PC-3 (cell line): Measurements from ENCODE around the gene EGFL7.

Experiments
- CTCF ChIP-seq: fragments of 300-600 bp; sonication (generic); conservative IDR thresholded peaks from 2 replicates; pipeline ENCODE4 v1.5.1; 2017; ENCODE audit warnings: antibody characterized with exemption, low read depth, mild to moderate bottlenecking, low read length
- EZH2 ChIP-seq: fragments of 300-600 bp; sonication (generic); IDR thresholded peaks from one replicate; pipeline ENCODE4 v1.6.1; 2017; ENCODE audit warnings: antibody characterized with exemption, mild to moderate bottlenecking, low read length; ENCODE audit not compliant: unreplicated experiment
- EZH2phosphoT487 ChIP-seq: fragments of 300-600 bp; sonication (generic); IDR thresholded peaks from 2 replicates; pipeline ENCODE4 v1.6.1; 2018; ENCODE audit warnings: mild to moderate bottlenecking, antibody characterized with exemption, low read length, borderline replicate concordance

DNA sequence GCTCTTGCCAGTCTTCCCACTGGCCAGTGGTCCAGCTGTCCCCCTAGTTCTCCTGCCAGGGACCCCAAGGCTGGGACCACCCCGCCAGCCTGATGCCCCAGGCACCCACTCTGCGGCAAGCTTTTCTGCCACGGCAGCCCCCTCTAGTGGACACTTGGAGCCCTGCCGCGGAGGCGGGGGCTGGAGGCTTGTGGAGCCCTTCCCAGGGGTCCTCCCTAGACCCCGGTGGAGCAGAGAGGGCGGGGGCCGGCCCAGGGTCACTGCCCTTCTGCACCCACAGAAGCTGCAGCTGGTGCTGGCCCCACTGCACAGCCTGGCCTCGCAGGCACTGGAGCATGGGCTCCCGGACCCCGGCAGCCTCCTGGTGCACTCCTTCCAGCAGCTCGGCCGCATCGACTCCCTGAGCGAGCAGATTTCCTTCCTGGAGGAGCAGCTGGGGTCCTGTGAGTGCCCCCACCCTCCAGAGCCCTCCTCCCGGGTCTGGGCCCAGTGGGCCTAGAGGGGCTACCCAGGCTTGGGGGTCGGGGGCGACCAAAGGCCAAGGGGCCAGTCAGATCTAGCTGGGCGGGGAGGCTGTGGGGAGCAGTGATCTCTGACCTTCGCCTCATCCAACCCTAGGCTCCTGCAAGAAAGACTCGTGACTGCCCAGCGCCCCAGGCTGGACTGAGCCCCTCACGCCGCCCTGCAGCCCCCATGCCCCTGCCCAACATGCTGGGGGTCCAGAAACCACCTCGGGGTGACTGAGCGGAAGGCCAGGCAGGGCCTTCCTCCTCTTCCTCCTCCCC is 9.1 kb downstream of the EGFL7 start:
- peak; percentile 77 for TF ChIP-seq CTCF
- no peak for TF ChIP-seq EZH2
- TF ChIP-seq EZH2phosphoT487, result no peak
